GM23338 (cell line): ENCODE results near the gene LILRA5. TPM values are rescaled to one million over a fixed set of nuclear protein-coding genes. Genes with fewer than 3 reads are reported as not detected.

Experiments
- ATAC-seq: fragments of 200-7000 bp; cut with Tn5 transposase; 3 replicates; pipeline ENCODE4 v1.9.1; 2020
- DNase-seq: peaks from one replicate; pipeline ENCODE4 v3.0.0-alpha.2; 2015; ENCODE audit warnings: low spot score
- H2AFZ ChIP-seq: fragments of 200-600 bp; sonication (generic); 2 replicates; pipeline ENCODE4 v1.8.0; 2016; ENCODE audit warnings: antibody characterized with exemption, mild to moderate bottlenecking, moderate library complexity
- H3F3A ChIP-seq: fragments of 200-600 bp; sonication (generic); replicated peaks from 2 replicates; pipeline ENCODE4 v1.8.0; 2017; ENCODE audit warnings: antibody characterized with exemption, mixed run types, low read depth
- H3K27ac ChIP-seq: fragments of 200-600 bp; sonication (generic); 2 replicates; pipeline ENCODE4 v1.6.1; 2016; ENCODE audit warnings: low read depth
- H3K27me3 ChIP-seq: fragments of 200-600 bp; sonication (generic); 2 replicates; pipeline ENCODE4 v1.8.0; 2016; ENCODE audit warnings: mild to moderate bottlenecking, mixed run types, moderate library complexity; ENCODE audit not compliant: insufficient read depth
- H3K36me3 ChIP-seq: fragments of 200-600 bp; sonication (generic); 2 replicates; pipeline ENCODE4 v1.8.0; 2016; ENCODE audit warnings: mild to moderate bottlenecking; ENCODE audit not compliant: insufficient read depth
- H3K4me1 ChIP-seq: fragments of 200-600 bp; sonication (generic); 2 replicates; pipeline ENCODE4 v1.8.0; 2016; ENCODE audit warnings: mild to moderate bottlenecking, moderate library complexity; ENCODE audit not compliant: insufficient read depth
- H3K4me2 ChIP-seq: fragments of 200-600 bp; sonication (generic); 2 replicates; pipeline ENCODE4 v1.7.1; 2017; ENCODE audit warnings: mixed run types
- H3K4me3 ChIP-seq: fragments of 200-600 bp; sonication (generic); 2 replicates; pipeline ENCODE4 v1.6.1; 2016; ENCODE audit warnings: mixed run types
- H3K79me2 ChIP-seq: fragments of 200-600 bp; sonication (generic); replicated peaks from 2 replicates; pipeline ENCODE4 v1.8.0; 2017; ENCODE audit warnings: mild to moderate bottlenecking; ENCODE audit not compliant: insufficient read depth
- H3K9me2 ChIP-seq: fragments of 200-600 bp; sonication (generic); 2 replicates; pipeline ENCODE4 v1.8.0; 2017; ENCODE audit not compliant: insufficient read depth
- H4K20me1 ChIP-seq: fragments of 200-600 bp; sonication (generic); replicated peaks from 2 replicates; pipeline ENCODE4 v1.8.0; 2017; ENCODE audit warnings: mild to moderate bottlenecking; ENCODE audit not compliant: insufficient read depth
- H3K27ac Mint-ChIP-seq: 2 replicates; pipeline ENCODE4 v1.8.0; 2020; ENCODE audit warnings: inconsistent platforms, mild to moderate bottlenecking, moderate library complexity, mixed read lengths
- H3K27me3 Mint-ChIP-seq: 3 replicates; pipeline ENCODE4 v1.8.0; 2022; ENCODE audit warnings: low read depth, mild to moderate bottlenecking, moderate library complexity, mixed read lengths, inconsistent platforms; ENCODE audit not compliant: insufficient read depth, poor library complexity
- H3K36me3 Mint-ChIP-seq: 3 replicates; pipeline ENCODE4 v1.8.0; 2021; ENCODE audit warnings: low read depth, mild to moderate bottlenecking, inconsistent platforms, moderate library complexity, mixed read lengths
- H3K4me1 Mint-ChIP-seq: 3 replicates; pipeline ENCODE4 v1.8.0; 2020; ENCODE audit warnings: mild to moderate bottlenecking, inconsistent platforms, mixed read lengths
- H3K4me3 Mint-ChIP-seq: 3 replicates; pipeline ENCODE4 v1.8.0; 2021; ENCODE audit warnings: moderate library complexity, mild to moderate bottlenecking, inconsistent platforms, mixed read lengths
- H3K9me3 Mint-ChIP-seq: 3 replicates; pipeline ENCODE4 v1.8.0; 2020; ENCODE audit warnings: moderate library complexity, mild to moderate bottlenecking, inconsistent platforms, mixed read lengths
- CREB1 ChIP-seq: fragments of 250-450 bp; sonication (Bioruptor Pico); IDR thresholded peaks from 2 replicates; pipeline ENCODE4 v1.5.0; 2020; ENCODE audit warnings: low read depth, mild to moderate bottlenecking, moderate library complexity
- EZH2phosphoT487 ChIP-seq: fragments of 200-600 bp; sonication (generic); IDR thresholded peaks from one replicate; pipeline ENCODE4 v1.8.1; 2018; ENCODE audit warnings: antibody characterized with exemption; ENCODE audit not compliant: unreplicated experiment
- NANOG ChIP-seq: IDR thresholded peaks from 2 replicates; pipeline ENCODE4 v1.6.1; 2016; ENCODE audit warnings: antibody characterized with exemption, borderline replicate concordance
- POLR2AphosphoS5 ChIP-seq: IDR thresholded peaks from 2 replicates; pipeline ENCODE4 v1.6.1; 2016; ENCODE audit warnings: antibody characterized with exemption, low read depth
- ZNF114 ChIP-seq: fragments of 250-450 bp; sonication (Bioruptor Pico); IDR thresholded peaks from 2 replicates; pipeline ENCODE4 v1.5.0; 2020; ENCODE audit warnings: mild to moderate bottlenecking, moderate library complexity
- ZNF331 ChIP-seq: fragments of 250-450 bp; sonication (Bioruptor Pico); IDR thresholded peaks from 2 replicates; pipeline ENCODE4 v1.5.0; 2020; ENCODE audit warnings: low read depth, mild to moderate bottlenecking, moderate library complexity
- polyA plus RNA-seq: library from polyadenylated mRNA; unstranded; fragments of >200 nt; fragmentation: Nextera tagmentation; extraction: Ambion mirVana; gene quantifications from 2 replicates; pipeline ENCODE4 v1.2.1, GENCODE V29; 2016
- total RNA-seq: library from RNA; depleted of rRNA; stranded (reverse); fragments of >200 nt; shearing (Covaris generic); gene quantifications from 2 replicates; pipeline ENCODE4 v1.2.3, GENCODE V29; 2014
- TF ChIP-seq, protein P1 (sequence below): fragments of 250-450 bp; sonication (Bioruptor Pico); IDR thresholded peaks from 2 replicates; pipeline ENCODE4 v1.5.0; 2020; ENCODE audit warnings: mild to moderate bottlenecking, moderate library complexity
- TF ChIP-seq, protein P2 (sequence below), 2 experiments: fragments of 200-600 bp in 1 of 2; sonication (generic) in 1 of 2; conservative IDR thresholded peaks; 2 replicates each; pipeline versions ENCODE4 v1.5.1 to v1.6.1; 2016 to 2017; ENCODE audit warnings: antibody characterized with exemption in 2 of 2, low read depth in 2 of 2, mild to moderate bottlenecking in 2 of 2, moderate library complexity in 1 of 2

The LILRA5 gene
- total and polyA plus RNA-seq, 2 experiments from 2014 or later: not detected

DNA sequence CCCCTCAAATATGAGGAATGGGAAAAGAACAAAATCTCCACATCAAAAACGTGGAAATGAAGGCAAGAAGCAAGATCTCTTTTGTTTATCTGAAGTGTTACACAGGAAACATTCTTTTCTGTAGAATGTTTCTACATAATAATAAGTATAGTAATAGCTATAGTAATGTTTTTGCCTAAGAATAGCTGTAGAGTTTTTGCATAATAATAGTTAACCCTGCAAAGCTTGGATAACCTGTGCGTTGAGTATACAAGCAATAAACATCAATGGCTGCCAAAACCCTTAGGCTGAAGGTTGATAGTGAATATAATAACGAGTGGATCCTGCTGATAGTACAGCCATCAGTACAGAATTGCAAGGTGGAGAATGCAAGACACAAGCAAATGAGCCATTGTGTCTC is 11.1 kb upstream of the LILRA5 start:
- Mint-ChIP-seq H3K27ac (no peak overlapping the region), H3K36me3 (peaks cover 14% of the 10 kb centered on the region), H3K27me3 (peaks cover 19% of the 10 kb centered on the region), H3K4me3 (no peak overlapping the region; the same call in 2 of the 3 replicates), H3K9me3 (peaks cover 28% of the 10 kb centered on the region), H3K4me1 (peaks cover 20% of the 10 kb centered on the region)
- H3K4me2 ChIP-seq: peak overlapping the region; percentile 50
- H3K27me3 ChIP-seq: 0 out of 2 replicates have a peak, but pooled peaks cover 6% of the 10 kb centered on the region
- H3K4me1 ChIP-seq: peaks cover 16% of the 10 kb centered on the region
- ATAC-seq: peak; percentile 43; the same call in 2 of the 3 replicates
- TF ChIP-seq NANOG (peak; percentile 54; the same call in 1 of the 2 replicates), CREB1 (no peak), POLR2AphosphoS5 (no peak), EZH2phosphoT487 (no peak), ZNF331 (CRISPR knock-in tag) (no peak), ZNF114 (no peak)
- TF ChIP-seq, protein P1, sequence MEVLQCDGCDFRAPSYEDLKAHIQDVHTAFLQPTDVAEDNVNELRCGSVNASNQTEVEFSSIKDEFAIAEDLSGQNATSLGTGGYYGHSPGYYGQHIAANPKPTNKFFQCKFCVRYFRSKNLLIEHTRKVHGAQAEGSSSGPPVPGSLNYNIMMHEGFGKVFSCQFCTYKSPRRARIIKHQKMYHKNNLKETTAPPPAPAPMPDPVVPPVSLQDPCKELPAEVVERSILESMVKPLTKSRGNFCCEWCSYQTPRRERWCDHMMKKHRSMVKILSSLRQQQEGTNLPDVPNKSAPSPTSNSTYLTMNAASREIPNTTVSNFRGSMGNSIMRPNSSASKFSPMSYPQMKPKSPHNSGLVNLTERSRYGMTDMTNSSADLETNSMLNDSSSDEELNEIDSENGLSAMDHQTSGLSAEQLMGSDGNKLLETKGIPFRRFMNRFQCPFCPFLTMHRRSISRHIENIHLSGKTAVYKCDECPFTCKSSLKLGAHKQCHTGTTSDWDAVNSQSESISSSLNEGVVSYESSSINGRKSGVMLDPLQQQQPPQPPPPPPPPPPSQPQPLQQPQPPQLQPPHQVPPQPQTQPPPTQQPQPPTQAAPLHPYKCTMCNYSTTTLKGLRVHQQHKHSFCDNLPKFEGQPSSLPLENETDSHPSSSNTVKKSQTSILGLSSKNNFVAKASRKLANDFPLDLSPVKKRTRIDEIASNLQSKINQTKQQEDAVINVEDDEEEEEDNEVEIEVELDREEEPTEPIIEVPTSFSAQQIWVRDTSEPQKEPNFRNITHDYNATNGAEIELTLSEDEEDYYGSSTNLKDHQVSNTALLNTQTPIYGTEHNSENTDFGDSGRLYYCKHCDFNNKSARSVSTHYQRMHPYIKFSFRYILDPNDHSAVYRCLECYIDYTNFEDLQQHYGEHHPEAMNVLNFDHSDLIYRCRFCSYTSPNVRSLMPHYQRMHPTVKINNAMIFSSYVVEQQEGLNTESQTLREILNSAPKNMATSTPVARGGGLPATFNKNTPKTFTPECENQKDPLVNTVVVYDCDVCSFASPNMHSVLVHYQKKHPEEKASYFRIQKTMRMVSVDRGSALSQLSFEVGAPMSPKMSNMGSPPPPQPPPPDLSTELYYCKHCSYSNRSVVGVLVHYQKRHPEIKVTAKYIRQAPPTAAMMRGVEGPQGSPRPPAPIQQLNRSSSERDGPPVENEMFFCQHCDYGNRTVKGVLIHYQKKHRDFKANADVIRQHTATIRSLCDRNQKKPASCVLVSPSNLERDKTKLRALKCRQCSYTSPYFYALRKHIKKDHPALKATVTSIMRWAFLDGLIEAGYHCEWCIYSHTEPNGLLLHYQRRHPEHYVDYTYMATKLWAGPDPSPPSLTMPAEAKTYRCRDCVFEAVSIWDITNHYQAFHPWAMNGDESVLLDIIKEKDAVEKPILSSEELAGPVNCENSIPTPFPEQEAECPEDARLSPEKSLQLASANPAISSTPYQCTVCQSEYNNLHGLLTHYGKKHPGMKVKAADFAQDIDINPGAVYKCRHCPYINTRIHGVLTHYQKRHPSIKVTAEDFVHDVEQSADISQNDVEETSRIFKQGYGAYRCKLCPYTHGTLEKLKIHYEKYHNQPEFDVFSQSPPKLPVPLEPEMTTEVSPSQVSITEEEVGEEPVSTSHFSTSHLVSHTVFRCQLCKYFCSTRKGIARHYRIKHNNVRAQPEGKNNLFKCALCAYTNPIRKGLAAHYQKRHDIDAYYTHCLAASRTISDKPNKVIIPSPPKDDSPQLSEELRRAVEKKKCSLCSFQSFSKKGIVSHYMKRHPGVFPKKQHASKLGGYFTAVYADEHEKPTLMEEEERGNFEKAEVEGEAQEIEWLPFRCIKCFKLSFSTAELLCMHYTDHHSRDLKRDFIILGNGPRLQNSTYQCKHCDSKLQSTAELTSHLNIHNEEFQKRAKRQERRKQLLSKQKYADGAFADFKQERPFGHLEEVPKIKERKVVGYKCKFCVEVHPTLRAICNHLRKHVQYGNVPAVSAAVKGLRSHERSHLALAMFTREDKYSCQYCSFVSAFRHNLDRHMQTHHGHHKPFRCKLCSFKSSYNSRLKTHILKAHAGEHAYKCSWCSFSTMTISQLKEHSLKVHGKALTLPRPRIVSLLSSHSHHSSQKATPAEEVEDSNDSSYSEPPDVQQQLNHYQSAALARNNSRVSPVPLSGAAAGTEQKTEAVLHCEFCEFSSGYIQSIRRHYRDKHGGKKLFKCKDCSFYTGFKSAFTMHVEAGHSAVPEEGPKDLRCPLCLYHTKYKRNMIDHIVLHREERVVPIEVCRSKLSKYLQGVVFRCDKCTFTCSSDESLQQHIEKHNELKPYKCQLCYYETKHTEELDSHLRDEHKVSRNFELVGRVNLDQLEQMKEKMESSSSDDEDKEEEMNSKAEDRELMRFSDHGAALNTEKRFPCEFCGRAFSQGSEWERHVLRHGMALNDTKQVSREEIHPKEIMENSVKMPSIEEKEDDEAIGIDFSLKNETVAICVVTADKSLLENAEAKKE (CRISPR knock-in tag): no peak
- TF ChIP-seq, protein P2, sequence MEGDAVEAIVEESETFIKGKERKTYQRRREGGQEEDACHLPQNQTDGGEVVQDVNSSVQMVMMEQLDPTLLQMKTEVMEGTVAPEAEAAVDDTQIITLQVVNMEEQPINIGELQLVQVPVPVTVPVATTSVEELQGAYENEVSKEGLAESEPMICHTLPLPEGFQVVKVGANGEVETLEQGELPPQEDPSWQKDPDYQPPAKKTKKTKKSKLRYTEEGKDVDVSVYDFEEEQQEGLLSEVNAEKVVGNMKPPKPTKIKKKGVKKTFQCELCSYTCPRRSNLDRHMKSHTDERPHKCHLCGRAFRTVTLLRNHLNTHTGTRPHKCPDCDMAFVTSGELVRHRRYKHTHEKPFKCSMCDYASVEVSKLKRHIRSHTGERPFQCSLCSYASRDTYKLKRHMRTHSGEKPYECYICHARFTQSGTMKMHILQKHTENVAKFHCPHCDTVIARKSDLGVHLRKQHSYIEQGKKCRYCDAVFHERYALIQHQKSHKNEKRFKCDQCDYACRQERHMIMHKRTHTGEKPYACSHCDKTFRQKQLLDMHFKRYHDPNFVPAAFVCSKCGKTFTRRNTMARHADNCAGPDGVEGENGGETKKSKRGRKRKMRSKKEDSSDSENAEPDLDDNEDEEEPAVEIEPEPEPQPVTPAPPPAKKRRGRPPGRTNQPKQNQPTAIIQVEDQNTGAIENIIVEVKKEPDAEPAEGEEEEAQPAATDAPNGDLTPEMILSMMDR (conservative IDR thresholded peaks at IDR 0.05; ENCODE audit: low read depth in 2 of 2): no peak
- H3K9me2 ChIP-seq: no peaks in the 10 kb centered on the region
- no peak overlapping the region for H3K27ac ChIP-seq
- no peaks in the 10 kb centered on the region; the same call in none of the 2 replicates for H3K36me3 ChIP-seq
- no peaks in the 10 kb centered on the region for H4K20me1 ChIP-seq
- no peaks in the 10 kb centered on the region for H3F3A ChIP-seq
- H3K79me2 ChIP-seq: no peaks in the 10 kb centered on the region
- 0 out of 2 replicates have a peak overlapping the region, but pooled peaks have one; percentile 2 for H3K4me3 ChIP-seq
- DNase-seq: peak; percentile 59
- H2AFZ ChIP-seq: no peak overlapping the region
